Limb (tissue), 2 donors: ENCODE results near the gene OR2V1.
"Not testable (repeated sequence)": the region's sequence is repeated elsewhere in the genome, so short reads cannot be mapped to it uniquely, and the experiment has no call there.

ENCODE experiments used
- DNase-seq, 2 donors: peaks; one replicate each; pipeline ENCODE4 v3.0.0-alpha.2; 2016; ENCODE audit errors: extremely low spot score in 2 of 2

OR2V1 gene

GRCh38 chr5:181101930-181102674 is 28.9 kb downstream of the OR2V1 start:
- DNase-seq, result not testable (repeated sequence)

DNA sequence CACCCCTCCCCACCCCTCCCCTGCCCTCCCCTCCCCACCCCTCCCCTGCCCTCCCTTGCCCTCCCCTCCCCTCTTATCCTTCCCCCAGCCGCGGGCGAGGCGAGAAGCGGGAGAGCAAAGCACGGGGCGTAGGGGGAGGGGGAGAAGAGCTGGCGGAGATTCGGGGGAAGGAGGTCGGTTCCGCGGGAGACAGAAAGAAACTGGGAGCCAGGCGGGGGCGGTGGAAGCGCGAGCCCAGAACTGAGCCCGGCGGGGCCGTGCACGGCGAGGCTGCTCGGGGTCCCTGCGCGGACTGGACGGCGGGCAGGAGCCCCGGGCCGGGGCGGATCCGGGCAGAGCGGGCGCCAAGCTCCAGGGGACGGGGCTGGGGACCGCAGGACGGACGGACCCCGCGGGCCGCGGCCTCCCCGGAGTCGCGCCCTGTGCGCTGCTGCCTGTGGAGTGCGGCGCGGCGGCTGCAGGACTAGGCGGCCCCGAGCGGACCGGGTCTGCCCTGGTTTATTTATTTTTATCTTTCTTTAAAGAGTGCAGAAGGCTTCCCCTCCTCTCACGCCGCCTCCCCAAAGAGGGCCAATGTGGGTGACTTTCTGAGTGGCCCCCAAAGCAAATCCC is 29.8 kb downstream of the OR2V1 start:
- DNase-seq, result not testable (repeated sequence)

DNA sequence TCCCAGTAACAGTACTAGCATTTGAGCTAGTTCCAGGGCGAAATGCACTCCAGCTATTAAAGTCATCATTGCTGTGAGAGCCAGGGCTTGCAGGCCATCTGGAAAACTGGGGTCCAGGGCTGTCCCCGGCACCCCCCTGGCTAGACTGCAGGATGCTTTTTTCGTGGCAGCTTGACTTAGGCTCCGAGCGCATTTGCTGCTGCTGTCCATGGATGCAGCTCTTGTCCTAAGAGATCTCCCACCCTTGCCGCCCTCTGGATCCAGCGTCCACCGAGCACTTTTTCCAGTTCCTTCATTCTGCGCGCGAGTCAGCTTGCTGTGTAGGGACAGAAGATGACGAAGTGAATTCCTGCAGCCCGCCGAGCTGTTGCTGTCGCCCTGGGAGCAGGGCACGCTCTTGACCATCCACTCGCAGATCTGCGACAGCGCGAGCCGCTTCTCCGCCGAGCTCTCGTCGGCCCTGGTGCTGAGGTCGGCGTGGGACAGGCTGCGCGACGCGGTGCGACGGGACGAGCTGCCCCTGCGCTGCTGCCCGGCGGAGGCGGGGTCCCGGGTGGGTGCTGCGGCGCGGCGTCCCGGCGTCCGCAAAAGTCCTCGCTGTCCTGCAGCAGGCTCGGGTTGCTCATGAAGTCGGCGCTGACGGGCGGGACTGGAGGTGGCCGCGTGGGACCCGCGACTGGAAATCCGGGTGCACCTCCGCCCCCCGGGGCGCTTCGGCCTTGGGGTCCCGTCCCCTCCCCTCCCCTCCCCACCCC is 30.7 kb downstream of the OR2V1 start:
- no peak for DNase-seq

GRCh38 chr5:181099602-181100086 is 31.3 kb downstream of the OR2V1 start:
- no peak for DNase-seq

- no peak for DNase-seq
Observed at GRCh38 chr5:181098762-181099601, 32.0 kb downstream of the OR2V1 start.

- not testable (repeated sequence) for DNase-seq
Observed at GRCh38 chr5:181097759-181098491, 33.0 kb downstream of the OR2V1 start.

- not testable (repeated sequence) for DNase-seq
Observed at GRCh38 chr5:181097383-181097753, 33.6 kb downstream of the OR2V1 start.

- DNase-seq, result not testable (repeated sequence)
Observed at GRCh38 chr5:181096721-181097382, 34.1 kb downstream of the OR2V1 start.

DNA sequence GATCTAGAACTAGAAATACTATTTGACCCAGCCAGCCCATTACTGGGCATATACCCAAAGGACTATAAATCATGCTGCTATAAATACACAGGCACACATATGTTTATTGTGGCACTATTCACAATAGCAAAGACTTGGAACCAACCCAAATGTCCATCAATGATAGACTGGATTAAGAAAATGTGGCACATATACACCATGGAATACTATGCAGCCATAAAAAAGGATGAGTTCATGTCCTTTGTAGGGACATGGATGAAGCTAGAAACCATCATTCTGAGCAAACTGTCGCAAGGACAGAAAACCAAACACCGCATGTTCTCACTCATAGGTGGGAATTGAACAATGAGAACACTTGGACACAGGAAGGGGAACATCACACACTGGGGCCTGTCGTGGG is 35.8 kb downstream of the OR2V1 start:
- not testable (repeated sequence) for DNase-seq

DNA sequence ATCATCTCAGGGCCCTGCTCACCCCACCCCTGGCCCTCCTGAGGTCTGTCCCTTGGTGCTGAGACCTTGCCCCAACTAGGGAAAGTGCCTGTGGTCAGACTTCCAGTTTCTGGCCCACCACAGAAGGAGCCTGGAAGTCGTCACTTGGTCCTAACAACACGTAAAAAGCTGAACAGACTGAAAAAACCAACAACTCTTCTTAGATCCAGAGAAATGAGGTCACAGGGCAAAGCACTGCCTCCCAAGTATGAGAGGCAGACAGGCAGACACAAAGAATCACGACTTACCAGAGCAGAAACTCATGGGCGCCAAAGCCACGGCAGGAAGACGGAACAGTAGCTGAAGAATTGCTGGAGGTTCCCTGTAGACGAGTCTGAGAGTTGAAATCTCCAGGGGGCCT is 38.5 kb downstream of the OR2V1 start:
- DNase-seq, result no peak

- DNase-seq, result no peak
Observed at GRCh38 chr5:181088289-181088688, 42.7 kb downstream of the OR2V1 start.

GRCh38 chr5:181087309-181087708 is 43.7 kb downstream of the OR2V1 start:
- no peak for DNase-seq

DNA sequence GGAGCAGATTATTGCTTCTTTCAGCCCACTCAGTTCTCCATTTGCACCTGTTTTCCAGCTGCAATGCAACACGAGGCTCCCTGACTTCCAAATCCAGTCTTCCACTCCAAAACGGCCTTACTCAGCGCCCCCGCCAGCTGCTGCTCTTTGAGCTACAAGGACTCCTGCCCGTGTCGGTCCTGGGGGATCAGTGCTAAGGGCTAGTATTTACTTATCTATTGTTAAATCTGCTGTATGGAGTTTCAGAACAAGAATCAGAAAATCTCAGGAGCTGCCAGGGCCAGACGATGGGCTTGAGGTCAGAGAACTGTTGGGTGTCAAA is 44.1 kb downstream of the OR2V1 start:
- DNase-seq, result no peak

DNA sequence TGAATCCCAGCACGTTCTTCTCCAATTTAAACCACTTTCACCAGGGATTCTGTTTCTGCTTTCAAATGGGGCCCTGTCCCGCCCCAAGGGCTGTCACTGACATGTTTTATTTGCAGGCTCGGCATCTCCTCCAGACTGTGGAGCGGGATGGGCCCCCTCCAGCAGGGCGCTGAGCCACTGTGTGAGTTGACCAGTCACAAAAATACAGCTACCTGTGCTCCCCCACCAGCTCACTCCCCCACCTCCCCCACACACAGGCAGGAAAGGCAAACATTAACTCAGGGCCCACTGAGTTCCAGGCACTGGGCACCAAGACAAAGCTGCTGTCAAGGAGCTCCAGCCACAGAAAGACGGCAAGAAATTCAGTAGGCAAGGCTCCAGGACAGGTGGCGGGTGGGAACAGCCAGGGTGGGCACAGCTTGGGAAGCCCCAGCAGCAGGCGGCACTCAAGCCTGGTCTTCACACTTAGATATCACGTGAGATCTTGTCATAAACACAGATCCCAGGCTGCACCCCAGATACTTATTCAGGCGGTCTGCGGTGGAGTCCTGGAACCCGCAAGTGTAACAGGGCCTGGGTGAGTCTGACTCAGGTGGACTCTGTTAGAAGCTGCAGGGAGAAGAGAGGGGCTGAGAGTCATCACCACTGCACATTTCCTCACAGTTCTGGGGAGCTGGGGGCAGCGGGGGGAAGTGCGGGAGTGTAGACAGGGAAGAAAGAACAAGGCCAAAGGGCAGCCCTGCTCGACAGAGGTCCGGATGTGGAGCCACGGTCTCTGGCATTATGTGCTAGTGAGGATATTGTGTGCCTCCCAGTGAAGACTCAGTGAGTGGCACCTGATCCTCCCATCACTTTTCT is 44.7 kb downstream of the OR2V1 start:
- DNase-seq, result no peak

- no peak for DNase-seq
Observed at GRCh38 chr5:181084621-181085195, 46.3 kb downstream of the OR2V1 start.

GRCh38 chr5:181081989-181082388 is 49.0 kb downstream of the OR2V1 start:
- DNase-seq, result no peak

DNA sequence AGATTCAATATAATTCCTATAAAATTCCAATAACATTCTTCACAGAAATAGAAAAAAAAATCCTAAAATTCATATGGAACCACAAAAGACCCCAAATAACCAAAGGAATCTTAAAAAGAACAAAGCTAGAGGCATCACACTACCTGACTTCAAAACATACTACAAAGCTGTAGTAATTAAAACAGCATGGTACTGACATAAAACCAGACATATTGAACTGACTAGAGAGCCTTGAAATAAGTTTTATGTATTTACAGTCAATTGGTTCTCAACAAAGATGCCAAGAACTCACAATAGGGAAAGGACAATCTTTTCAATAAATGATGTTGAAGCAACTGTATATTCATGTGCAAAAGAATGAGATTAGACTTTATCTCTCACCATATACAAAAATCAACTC is 54.0 kb downstream of the OR2V1 start:
- no peak for DNase-seq
